Spinal cord (tissue), 10 donors: ENCODE measurements around the gene NFKBIZ. TPM values are rescaled to one million over a fixed set of nuclear protein-coding genes. Genes with fewer than 3 reads are reported as not detected.

Experiments
- DNase-seq, 6 donors: peaks; one replicate each; pipeline versions ENCODE4 v3.0.0 to v3.0.0-alpha.2; 2013 to 2015; ENCODE audit warnings: low spot score in 6 of 6, low read depth in 4 of 6
- H3K27ac ChIP-seq: one replicate; pipeline ENCODE4 v1.5.1; 2013; ENCODE audit warnings: low read depth, low read length, control low read depth
- H3K27me3 ChIP-seq: one replicate; pipeline ENCODE4 v1.6.1; 2013; ENCODE audit warnings: low read length; ENCODE audit not compliant: control insufficient read depth, insufficient read depth
- H3K36me3 ChIP-seq: one replicate; pipeline ENCODE4 v1.6.1; 2013; ENCODE audit warnings: low read length; ENCODE audit not compliant: control insufficient read depth, insufficient read depth
- H3K4me1 ChIP-seq: one replicate; pipeline ENCODE4 v1.6.1; 2013; ENCODE audit warnings: low read length; ENCODE audit not compliant: control insufficient read depth, insufficient read depth
- H3K4me3 ChIP-seq: one replicate; pipeline ENCODE4 v1.5.1; 2013; ENCODE audit warnings: low read depth, low read length, control low read depth
- H3K9me3 ChIP-seq: one replicate; pipeline ENCODE4 v1.6.1; 2013; ENCODE audit warnings: low read length; ENCODE audit not compliant: control insufficient read depth, insufficient read depth
- WGBS: methylation state at CpG from one replicate; pipeline ENCODE4 v1.1.5; 2013; ENCODE audit warnings: missing lambda C conversion rate; ENCODE audit not compliant: insufficient coverage; 5-methylcytosine and 5-hydroxymethylcytosine counted together
- long read RNA-seq, 4 donors: transcript quantifications; one replicate each; lab custom pipeline, GENCODE V29; 2026
- polyA plus RNA-seq, 2 donors: library from polyadenylated mRNA; unstranded; fragments of 120-200 nt; gene quantifications; one replicate each; pipeline ENCODE4 v1.2.1, GENCODE V29; 2013; ENCODE audit not compliant: insufficient read length in 2 of 2
- total RNA-seq, 2 donors: library from RNA; depleted of rRNA in 1 of 2; stranded (reverse); fragments of 120-200 nt in 1 of 2; fragments of >200 nt in 1 of 2; gene quantifications; one replicate each; pipeline versions ENCODE4 v1.2.3 to v1.2.4, GENCODE V29; 2013 to 2014
- donor health status: healthy.

NFKBIZ gene
- 10 to 100 TPM; 10.9 to 12.3 TPM for total RNA-seq
- polyA plus RNA-seq, result 1 to 10 TPM; 4.1 to 5.5 TPM
- long read RNA-seq, donor 1, partial matches to known transcripts, result 0 of 3 reads
- long read RNA-seq, donor 1, other reads (novel, unspliced or antisense), result 0 of 3 reads
- long read RNA-seq, donor 2, result 0 reads
- long read RNA-seq, donor 3, result 0 reads
- long read RNA-seq, donor 4, partial matches to known transcripts, result 0 of 8 reads
- long read RNA-seq, donor 4, other reads (novel, unspliced or antisense), result 0 of 8 reads

- Histone ChIP-seq H3K9me3 (no peaks in the 10 kb centered on the region), H3K27me3 (peaks cover 2% of the 10 kb centered on the region), H3K4me3 (peak within 1 kb of the TSS; percentile 51), H3K36me3 (peaks cover 6% of the 10 kb centered on the region), H3K27ac (peak within 1 kb of the TSS; percentile 95), H3K4me1 (peaks cover 3% of the 10 kb centered on the region)
- WGBS, result under 1% methylated on average over 94 of the region's 95 CpGs
- peak in 5 of 6 donors; percentile 51 to 93 (median 73) for DNase-seq
Observed at GRCh38 chr3:101848754-101849713, at the start of gene NFKBIZ. Gene NFKBIZ (plus strand): TSS chr3:101849514. CDS start chr3:101849629, 115 bp downstream.

GRCh38 chr3:101801174-101801573 lies 48.1 kb upstream of the NFKBIZ start:
- Histone ChIP-seq H3K36me3 (peaks cover 16% of the 10 kb centered on the region), H3K4me3 (no peak overlapping the region), H3K9me3 (no peaks in the 10 kb centered on the region), H3K4me1 (no peaks in the 10 kb centered on the region), H3K27me3 (no peaks in the 10 kb centered on the region), H3K27ac (no peak overlapping the region)
- no peak for DNase-seq
- 72% methylated on average over 3 of the region's 4 CpGs for WGBS

GRCh38 chr3:101802179-101802578 lies 47.1 kb upstream of the NFKBIZ start:
- Histone ChIP-seq H3K9me3 (no peaks in the 10 kb centered on the region), H3K4me3 (no peak overlapping the region), H3K27ac (no peak overlapping the region), H3K27me3 (no peaks in the 10 kb centered on the region), H3K36me3 (peaks cover 17% of the 10 kb centered on the region), H3K4me1 (no peaks in the 10 kb centered on the region)
- DNase-seq, result no peak
- no CpG with 5 or more reads among the region's 2 CpGs for whole genome bisulfite sequencing

- peak in 3 of 6 donors; percentile 67 to 92 (median 85) for DNase-seq
- H3K36me3 ChIP-seq, result peaks cover 19% of the 10 kb centered on the region
- WGBS, result 94% methylated on average over 7 of the region's 9 CpGs
Observed at GRCh38 chr3:101803173-101803782, 46.0 kb upstream of the NFKBIZ start.

GRCh38 chr3:101803939-101804338 lies 45.4 kb upstream of the NFKBIZ start:
- no peak for DNase-seq
- no peak overlapping the region for H3K4me3 ChIP-seq
- WGBS, result no CpG with 5 or more reads among the region's 3 CpGs
- H3K4me1 ChIP-seq, result no peaks in the 10 kb centered on the region
- H3K36me3 ChIP-seq, result peaks cover 14% of the 10 kb centered on the region
- H3K27ac ChIP-seq, result no peak overlapping the region
- no peaks in the 10 kb centered on the region for H3K27me3 ChIP-seq
- H3K9me3 ChIP-seq, result no peaks in the 10 kb centered on the region

More at GRCh38 chr3:101803173-101803782, 46.0 kb upstream of the NFKBIZ start:
- Histone ChIP-seq H3K27me3 (no peaks in the 10 kb centered on the region), H3K4me1 (no peaks in the 10 kb centered on the region), H3K27ac (no peak overlapping the region), H3K9me3 (no peaks in the 10 kb centered on the region), H3K4me3 (no peak overlapping the region)

GRCh38 chr3:101806491-101806890 lies 42.8 kb upstream of the NFKBIZ start:
- Histone ChIP-seq H3K36me3 (peaks cover 6% of the 10 kb centered on the region), H3K27me3 (no peaks in the 10 kb centered on the region), H3K27ac (no peak overlapping the region), H3K4me1 (no peaks in the 10 kb centered on the region), H3K9me3 (no peaks in the 10 kb centered on the region), H3K4me3 (no peak overlapping the region)
- no peak for DNase-seq
- WGBS, result 50% methylated on average over 1 of the region's 1 CpG

- Histone ChIP-seq H3K36me3 (peaks cover 5% of the 10 kb centered on the region), H3K4me3 (no peak overlapping the region), H3K9me3 (no peaks in the 10 kb centered on the region), H3K27me3 (no peaks in the 10 kb centered on the region), H3K27ac (no peak overlapping the region), H3K4me1 (no peaks in the 10 kb centered on the region)
- 80% methylated on average over 1 of the region's 2 CpGs for WGBS
- DNase-seq, result no peak
Observed at GRCh38 chr3:101807888-101808287, 41.4 kb upstream of the NFKBIZ start.

- Histone ChIP-seq H3K4me1 (no peaks in the 10 kb centered on the region), H3K9me3 (no peaks in the 10 kb centered on the region), H3K4me3 (no peak overlapping the region), H3K27ac (no peak overlapping the region), H3K27me3 (no peaks in the 10 kb centered on the region), H3K36me3 (peaks cover 2% of the 10 kb centered on the region)
- DNase-seq, result peak in 2 of 6 donors; percentile 55
Observed at GRCh38 chr3:101809178-101810021, 39.9 kb upstream of the NFKBIZ start.

- Histone ChIP-seq H3K4me1 (no peaks in the 10 kb centered on the region), H3K27me3 (no peaks in the 10 kb centered on the region), H3K9me3 (no peaks in the 10 kb centered on the region), H3K27ac (no peak overlapping the region), H3K4me3 (no peak overlapping the region), H3K36me3 (peaks cover 2% of the 10 kb centered on the region)
- peak in 1 of 6 donors; percentile 37 for DNase-seq
Observed at GRCh38 chr3:101810022-101810418, 39.3 kb upstream of the NFKBIZ start.
